ENCODE data around the gene VCL. TPM values are rescaled to one million over a fixed set of nuclear protein-coding genes. Genes with fewer than 3 reads are reported as not detected.

VCL gene
- total RNA-seq, 8 experiments from 2014 or later: 15.9 to 105 (median 44.0) TPM

Other genes starting within 250 kb of the VCL start
- 10 to 100 TPM; 35.3 to 52.4 (median 46.3) TPM for gene CHCHD1, start 216.1 kb upstream of the VCL start, total RNA-seq
- 100 to 1,000 TPM in 2 of 8 experiments, 10 to 100 TPM in 6; 48.2 to 140 (median 81.5) TPM for gene ZSWIM8, start 212.5 kb upstream of the VCL start, total RNA-seq
- gene NDST2, start 186.5 kb upstream of the VCL start, total RNA-seq: 10 to 100 TPM in 6 of 8 experiments, 1 to 10 TPM in 2; 7.6 to 17.3 (median 13.4) TPM
- 10 to 100 TPM; 10.6 to 33.5 (median 24.3) TPM for gene CAMK2G, start 123.6 kb upstream of the VCL start, total RNA-seq
- 1 to 10 TPM in 3 of 8 experiments, under 1 TPM in 5; 0.17 to 10.0 (median 0.74) TPM for gene PLAU, start 87.0 kb upstream of the VCL start, total RNA-seq
- gene AP3M1, start 152.7 kb downstream of the VCL start, total RNA-seq: 10 to 100 TPM; 37.0 to 51.2 (median 42.6) TPM
- 10 to 100 TPM; 22.9 to 46.8 (median 31.7) TPM for gene ADK, start 153.1 kb downstream of the VCL start, total RNA-seq